ENCODE measurements around the gene PTCD1.
"Not testable (repeated sequence)": the region's sequence is repeated elsewhere in the genome, so short reads cannot be mapped to it uniquely, and the experiment has no call there.

PTCD1 gene

DNA sequence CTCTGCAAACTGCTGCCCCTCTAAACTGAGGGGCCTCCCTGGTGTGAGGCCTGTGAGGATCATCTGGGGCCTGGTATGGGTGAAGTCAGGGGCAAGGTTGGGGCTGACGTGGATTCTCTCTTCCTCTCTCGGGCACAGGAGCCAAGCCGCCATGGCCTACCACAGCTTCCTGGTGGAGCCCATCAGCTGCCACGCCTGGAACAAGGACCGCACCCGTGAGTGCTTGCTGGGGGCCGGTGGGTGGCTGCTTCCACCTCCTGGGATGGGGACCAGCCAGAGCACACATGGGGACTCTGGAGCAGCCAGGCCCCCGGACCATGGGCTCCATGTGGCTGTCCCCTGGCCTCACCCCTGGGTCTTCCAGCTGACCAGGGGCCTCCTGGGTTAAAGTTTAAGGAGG is 53.0 kb downstream of the PTCD1 start:
- DNase-seq, result no peak

DNA sequence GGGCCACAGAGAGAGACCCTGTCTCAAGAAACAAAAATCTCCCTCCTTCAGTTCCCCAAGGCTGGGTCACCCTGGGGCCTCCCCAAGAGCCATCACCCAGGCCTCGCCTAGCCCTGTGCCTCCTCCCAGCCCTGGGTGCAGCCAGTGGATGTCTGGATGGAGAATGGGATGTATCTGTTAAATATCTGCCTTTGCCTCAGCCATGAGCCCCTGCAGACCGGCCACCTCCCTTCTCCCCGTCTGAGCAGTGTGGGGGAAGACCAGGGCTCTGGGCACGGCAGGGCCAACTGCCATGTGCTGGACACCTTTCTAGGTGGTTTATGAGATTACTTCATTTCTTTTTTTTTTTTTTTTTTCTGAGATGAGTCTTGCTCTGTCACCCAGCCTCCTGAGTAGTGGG is 54.1 kb downstream of the PTCD1 start:
- DNase-seq, result no peak

DNA sequence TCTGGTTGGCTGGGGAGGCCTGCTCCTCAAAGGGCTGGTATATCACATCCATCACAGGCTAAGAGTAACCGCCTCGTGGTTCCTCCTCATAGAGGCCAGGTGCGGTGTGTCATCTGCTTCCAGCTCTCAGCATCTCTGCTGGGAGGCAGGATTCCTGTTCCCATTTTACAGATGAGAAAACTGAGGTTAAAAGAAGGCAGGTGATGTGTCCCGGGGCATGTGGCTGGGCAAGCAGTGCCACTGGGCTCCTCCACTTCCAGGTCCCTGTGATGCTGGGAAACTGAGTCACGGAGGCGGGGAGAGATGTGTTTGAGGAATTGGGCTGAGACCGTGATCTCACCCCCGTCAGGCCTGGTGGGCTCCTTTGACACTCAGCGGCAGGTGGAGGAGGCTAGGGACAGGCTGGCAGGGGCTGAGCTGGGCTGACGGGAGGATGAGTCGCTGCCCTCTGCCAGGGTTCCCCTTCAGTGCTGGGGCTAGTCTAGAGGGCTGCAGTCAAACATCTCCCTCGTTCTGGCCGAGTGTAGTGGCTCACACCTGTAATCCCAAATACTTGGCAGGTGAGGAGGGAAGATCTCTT is 54.7 kb downstream of the PTCD1 start:
- no peak for DNase-seq

DNA sequence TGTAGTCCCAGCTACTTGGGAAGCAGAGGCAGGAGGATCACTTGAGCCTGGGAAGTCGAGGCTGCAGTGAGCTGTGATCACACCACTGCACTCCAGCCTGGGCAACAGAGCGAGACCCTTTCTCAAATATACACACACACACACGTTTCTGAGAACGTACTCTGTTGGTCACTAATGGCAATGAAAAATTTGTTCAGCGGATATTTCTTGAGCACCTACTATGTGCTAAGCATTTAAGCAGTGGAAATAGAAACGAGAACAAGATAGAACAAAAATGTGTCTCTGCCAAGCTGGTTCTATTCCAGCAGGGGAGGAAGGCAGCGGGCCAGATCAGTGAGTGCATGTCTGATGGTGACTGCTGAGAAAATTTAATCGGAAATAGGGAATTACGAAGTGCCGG is 55.4 kb downstream of the PTCD1 start:
- DNase-seq, result no peak

DNA sequence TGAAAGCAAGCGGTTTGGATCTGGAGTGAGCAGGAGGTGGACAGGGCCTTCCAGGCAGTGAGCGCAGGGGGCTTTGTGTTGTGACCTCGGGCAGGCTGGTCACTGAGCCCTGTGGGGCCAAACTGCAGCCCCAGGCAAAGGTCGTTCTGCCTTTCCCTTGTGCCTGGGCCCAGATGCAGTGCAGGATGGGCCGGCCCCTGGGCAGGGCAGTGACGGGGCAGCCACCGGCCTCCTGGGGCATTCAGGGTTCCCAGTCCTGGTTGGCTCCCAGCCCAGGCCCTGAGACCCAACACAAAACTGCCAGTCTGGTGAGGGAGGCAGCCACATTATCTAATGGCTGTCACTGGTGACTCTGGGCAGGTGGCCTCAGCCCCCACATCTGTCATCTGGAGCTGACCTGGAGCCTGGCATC is 56.9 kb downstream of the PTCD1 start:
- no peak for DNase-seq

DNA sequence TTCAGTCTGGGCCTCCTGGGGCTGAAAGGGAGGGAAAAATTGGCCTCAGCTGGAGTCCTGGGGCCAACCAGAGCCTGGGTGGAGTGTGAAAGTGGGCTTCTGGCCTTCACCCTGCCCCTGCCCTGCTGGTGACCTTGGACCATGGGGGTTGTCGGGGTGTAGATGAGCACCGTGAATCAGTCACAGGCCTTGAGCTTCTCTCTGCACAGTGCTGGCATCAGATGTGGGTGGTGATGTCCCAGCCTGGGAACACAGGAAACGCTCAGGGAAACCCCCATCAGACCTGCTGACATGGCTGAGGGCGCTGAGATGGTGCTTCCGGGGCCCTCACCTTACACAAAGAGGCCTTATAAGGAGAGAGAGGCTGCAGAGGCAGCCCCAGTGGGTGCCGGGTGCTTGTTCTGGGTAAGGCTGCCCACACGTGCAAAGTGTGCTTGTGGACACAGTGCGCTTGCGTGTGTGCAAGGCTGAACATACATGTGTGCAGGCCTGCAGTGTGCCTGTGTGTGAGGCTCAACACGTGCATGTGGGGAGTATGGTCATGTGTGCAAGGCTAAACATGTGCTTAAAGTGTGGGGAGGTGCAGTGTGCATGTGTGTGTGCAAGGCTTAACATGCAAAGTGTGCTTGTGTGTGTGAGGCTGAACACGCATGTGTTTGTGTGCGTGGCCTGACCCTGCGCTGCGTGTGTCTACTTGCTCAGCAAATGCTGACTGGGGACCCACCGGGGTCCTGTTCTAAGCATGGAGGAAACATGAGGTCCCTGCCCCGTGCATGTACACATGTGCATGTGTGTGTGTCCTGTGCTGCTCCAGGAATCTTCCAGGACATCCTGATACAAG is 57.6 kb downstream of the PTCD1 start:
- DNase-seq, result no peak

DNA sequence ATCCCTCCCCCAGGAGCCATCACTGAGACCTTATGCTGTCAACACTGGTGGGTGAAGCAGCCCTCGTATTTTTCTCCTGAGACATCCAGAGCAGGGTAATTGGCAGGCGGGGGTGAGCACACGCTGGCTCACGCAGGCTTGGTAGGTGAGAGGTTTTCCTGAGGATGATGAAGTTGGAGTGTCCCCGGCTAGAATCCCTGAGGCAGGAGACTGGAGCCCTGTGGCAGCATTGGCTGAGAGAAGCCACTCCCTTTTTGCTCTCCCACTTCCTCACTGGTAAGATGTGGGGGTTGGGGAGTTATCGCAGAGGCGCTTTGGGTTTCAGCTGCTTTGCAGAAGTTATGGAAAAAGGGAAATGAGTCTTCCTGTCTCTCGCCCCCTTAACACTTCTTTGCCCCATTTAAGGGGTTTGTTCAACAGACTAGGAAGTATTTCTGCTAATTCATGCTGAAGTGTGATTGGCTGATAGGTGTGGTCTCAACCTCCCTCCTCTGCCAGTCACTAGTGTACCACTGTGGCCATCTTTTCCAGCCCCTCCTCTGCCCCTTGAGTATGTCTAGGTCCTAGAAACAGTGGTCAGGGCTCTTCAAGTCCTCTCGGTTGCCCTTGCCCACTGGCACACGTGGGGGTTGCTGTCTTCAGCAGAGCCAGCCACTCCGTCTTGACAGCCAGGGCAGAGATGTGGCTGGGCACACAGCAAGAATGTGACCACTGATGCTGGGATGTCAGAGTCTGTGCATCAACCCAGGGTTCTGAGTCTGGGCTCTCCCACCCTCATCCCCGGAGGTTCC is 58.4 kb downstream of the PTCD1 start:
- peak; percentile 39 to 68 for DNase-seq

DNA sequence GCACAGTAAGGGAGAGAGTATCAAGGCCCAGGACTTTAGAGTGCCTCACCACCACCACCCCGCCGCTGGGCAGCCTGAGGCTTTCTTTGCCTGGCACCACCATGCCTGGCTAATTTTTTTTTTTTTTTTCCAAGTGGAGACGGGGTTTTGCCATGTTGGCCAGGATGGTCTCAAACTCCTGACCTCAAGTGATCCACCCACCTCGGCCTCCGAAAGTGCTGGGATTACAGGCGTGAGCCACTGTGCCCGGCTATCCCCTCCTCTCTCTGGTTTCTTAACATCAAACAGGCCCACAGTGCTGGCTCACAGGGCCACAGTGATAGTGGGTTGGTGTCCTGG is 58.9 kb downstream of the PTCD1 start:
- DNase-seq, result not testable (repeated sequence)

DNA sequence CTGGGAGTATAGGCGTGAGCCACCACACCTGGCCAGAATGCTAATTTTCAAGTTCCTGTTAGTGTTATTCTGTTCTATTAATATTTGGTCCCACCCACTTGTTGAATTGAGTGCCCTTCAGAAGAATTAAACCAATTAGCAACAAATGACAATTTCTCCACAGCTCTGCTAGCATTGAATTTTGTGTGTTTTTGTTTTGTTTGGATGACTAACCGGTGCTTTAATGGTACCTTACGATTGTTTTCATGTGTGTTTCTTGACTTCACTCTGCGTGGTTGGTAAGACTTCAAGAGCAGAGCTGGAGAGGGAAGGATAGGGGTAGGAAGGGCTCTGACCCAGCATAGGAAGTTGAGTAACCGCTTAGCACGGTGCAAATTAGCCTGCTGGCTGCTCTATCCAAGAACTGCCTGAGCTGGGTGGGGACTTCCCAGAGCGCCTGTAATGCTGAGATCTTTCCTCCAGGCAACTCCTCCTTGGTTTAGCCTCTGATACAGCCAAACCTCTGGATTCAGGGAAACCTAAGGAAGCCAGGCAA is 59.5 kb downstream of the PTCD1 start:
- peak in 1 of 2 donors; percentile 18 for DNase-seq

DNA sequence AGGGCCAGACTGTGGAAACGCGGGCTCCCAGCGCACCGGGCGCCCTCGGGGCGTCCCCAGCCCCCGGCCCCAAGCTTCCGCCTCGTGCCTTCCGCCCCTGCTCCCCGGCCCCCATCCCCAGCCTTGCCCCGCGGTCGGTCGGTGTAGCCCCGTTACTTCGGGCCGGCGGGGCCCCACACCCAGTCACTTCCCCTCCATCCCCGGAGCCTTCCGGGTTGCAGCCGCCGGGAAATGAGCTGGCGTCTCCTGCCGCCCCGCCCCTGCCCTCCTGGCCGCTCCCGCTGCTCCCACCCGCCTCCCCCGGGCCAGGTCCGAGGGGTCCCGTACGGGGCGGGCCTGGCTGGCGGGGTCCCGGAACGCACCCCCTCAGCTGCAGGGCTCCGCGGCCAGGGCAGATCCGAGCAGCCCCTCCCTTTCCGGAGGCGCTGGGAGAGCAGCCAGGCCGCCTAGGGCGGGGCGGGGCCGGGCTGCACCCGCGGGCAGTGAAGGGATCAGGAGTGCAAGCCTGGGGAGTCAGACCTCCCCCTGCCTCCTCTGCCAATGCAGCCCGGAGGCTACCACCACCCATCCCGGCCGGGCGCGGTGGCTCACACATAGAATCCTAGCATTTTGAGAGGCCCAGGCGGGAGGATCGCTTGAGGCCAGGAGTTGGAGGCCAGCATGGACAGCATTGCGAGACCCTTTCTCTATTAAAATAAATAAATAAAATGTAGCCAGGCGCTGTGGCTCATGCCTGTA is 63.4 kb downstream of the PTCD1 start:
- peak in 1 of 2 donors; percentile 55 for DNase-seq

DNA sequence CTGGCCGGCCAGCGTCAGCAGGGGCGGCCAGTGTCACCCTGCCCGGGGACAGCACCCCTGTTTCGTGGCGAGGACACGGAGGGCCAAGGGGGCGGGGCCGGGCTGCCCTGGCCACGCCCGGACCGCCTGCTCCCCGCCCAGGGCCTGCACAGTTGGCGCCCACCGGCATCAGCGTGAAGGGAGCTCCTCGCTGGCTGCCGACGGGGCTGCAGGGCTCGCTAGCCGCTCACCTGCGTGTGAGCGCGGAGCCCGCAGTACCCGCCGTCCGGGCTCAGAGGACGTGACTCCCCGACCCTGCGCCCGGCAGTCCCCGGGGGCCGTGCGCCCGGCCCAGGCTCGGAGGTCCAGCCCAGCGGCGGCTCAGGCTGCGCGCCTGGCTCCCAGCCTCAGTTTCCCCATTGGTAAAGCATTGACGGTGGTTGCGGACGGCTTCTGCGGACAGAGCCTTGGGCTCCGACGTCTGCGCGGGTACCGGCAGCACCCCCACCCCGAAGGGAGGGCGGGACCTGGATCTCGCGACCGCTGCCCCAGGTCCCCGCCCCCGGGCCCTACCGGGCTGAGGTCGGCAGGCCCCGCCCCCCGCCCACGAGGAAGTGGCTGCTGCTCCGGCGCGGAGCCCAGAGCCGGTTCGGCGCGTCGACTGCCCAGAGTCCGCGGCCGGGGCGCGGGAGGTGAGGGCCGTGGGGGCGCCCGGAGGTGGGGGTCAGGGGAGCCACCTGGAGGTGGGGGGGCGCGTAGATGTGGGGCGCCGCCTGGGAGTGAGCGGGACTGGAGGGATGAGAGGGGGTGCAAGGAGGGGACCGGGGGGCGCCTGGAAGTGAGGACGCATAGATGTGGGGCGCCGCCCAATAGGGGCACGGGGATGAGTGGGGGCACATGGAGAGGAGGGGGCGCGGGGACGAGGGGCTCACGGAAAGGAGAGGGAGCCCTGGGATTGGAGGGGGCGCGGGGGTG is 64.2 kb downstream of the PTCD1 start, which contains the start of gene ARPC1B:
Gene ARPC1B, plus strand, starts transcription at position 620 of the 954 bp plus-strand sequence. CDS start 10,985 bp downstream, outside the sequence.
- peak in 1 of 2 donors; percentile 34 for DNase-seq

DNA sequence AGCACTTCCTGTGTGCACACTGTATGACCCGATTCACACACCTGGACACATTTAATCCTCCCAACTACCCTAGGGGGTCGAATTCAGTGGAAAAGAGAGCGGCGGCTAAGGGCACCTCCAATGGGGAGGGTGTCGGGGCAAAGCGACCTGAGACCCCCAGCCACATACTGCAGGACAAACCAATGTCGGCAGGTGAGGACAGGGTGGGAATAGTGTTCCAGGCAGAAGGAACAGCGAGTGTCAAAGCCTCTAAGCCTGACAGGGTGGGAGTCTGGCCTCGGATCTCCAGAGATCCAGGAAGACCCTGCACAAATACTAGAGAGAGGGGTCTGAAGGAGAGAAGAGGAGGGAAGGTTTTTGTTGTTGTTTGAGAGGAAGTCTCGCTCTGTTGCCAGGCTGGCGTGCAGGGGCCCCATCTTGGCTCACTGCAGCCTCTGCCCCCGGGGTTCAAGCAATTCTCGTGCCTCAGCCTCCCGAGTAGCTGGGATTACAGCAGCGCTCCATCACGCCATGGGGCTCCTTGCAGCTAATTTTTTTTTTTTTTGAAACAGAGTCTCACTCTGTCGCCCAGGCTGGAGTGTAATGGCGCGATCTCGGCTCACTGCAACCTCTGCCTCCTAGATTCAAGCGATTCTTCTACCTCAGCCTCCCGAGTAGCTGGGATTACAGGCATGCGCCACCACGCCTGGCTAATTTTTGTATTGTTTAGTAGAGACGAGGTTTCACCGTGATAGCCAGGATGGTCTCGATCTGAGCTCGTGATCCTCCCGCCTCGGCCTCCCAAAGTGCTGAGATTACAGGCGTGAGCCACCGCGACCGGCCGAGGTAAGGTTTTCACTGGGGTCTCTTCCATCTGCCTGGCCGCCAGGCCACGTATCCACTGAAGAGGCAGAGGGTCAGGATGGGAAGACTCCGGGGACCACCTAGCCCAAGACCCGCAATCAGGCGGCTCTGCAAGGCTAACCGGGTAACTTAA is 65.2 kb downstream of the PTCD1 start:
- no peak for DNase-seq

DNA sequence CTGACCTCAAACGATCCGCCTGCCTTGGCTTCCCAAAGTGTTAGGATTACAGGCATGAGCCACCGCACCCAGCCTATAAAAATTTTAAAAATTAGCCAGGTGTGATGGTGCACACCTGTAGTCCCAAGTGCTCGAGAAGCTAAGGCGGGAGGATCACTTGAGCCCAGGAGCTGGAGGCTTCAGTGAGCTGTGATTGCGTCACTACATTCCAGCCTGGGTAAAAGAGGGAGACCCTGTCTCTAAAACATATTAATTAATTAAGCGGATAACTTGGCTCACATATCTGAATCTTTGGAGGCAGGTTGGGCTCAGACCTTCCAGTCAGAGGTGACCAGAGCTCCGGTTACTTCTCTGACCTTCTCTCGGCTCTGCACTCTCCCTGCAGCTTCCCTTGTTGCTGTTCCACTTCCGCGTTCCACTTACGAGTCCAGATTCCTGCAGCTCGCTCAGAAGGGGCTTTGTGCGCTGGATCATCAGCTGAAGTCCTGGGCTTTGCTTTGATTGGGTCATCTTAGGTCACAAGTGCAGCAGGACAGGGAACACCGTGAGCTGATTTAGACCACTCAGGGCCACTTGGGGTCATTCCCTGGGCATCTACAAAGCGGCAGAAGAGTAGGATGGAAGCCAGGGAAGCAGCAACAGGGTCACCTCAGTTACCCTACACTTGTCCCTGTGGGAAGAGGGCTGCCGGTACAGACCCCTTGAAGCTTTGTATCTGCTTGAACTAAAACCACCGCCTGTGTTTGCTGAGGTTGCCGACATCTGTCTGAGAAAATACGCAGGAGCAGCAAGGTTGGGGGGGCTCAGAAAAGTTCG is 66.1 kb downstream of the PTCD1 start:
- no peak for DNase-seq

DNA sequence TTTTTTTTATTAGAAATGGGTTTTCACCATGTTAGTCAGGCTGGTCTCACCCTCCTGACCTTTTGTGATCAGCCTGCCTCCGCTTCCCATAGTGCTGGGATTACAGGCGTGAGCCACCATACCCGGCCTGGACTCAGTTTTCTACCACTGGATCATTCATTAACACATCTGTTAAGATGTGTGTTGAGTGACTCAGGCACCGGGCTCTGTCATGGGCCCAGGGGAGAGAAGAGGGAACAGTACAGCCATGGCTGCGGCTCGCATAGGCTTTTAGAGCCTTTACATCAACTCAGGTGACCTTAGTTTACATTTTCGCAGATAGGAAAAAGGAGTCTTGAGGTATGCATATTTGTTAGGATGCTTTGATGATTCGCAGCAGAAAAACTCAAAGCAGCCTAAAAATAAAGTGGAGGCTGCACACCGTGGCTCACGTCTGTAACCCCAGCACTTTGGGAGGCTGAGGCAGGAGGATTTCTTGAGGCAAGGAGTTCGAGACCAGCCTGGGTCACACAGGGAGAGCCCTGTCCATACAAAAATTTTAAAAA is 67.2 kb downstream of the PTCD1 start:
- no peak for DNase-seq

DNA sequence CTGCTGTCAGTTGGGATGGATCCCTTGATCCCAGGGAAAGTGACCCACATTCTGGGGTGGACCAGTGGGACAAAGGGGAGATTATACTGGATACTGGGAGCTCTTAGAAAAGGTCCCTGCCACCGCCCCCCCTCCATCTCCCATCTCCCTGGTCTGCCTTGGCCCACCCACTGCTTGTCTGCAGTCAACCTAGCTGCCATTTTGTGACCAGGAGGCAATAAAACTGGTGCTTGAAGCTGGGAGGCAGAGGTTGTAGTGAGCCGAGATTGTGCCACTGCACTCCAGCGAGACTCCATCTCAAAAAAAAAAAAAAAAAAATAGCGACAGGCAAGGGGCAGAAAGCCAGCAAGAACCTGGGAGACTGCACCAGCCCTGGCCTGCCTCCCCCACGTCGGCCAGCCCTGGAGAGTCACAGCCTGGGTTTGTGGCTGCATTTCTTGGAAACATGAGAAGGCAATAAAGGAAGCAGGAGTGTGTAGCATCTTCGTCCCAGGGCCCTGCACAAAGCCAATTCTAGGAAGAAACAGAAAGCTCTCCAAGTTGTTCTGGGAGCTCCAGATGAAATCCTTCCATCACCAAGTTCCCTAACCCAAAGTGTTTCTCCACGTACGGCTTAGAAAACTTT is 68.7 kb downstream of the PTCD1 start:
- no peak for DNase-seq

DNA sequence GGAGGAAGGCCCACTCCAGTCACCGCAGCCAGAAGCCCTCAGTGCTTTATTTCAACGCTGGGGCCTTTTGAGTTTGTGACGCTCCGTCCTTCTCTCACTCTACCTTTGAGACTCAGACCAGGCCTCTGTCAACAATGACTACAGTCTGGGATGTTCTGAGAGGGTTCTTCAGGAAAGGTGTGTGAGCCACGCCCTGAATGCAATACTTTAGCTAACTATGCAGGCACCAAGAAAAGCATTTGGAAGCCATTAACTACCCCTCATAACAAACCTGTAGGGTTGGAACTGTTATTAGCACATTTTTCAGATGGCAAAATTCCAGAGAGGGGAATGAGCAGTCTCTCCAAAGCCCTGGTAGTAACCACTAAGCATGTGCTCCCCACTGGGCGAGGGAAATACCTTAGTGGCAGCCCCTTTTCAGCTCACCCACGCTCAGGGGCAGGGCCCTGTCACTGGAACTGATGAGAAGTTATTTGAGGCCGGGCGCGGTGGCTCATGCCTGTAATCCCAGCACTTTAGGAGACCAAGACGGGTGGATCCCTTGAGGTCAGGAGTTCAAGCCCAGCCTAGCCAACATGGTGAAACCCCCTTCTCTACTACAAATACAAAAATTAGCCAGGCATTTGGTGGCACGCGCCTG is 69.7 kb downstream of the PTCD1 start:
- no peak for DNase-seq
